GM23338 (cell line): ENCODE measurements around the gene PRDM10. TPM values are rescaled to one million over a fixed set of nuclear protein-coding genes. Genes with fewer than 3 reads are reported as not detected.

Source experiments
- ATAC-seq: fragments of 200-7000 bp; cut with Tn5 transposase; 3 replicates; pipeline ENCODE4 v1.9.1; 2020
- DNase-seq: peaks from one replicate; pipeline ENCODE4 v3.0.0-alpha.2; 2015; ENCODE audit warnings: low spot score
- H2AFZ ChIP-seq: fragments of 200-600 bp; sonication (generic); 2 replicates; pipeline ENCODE4 v1.8.0; 2016; ENCODE audit warnings: antibody characterized with exemption, mild to moderate bottlenecking, moderate library complexity
- H3F3A ChIP-seq: fragments of 200-600 bp; sonication (generic); replicated peaks from 2 replicates; pipeline ENCODE4 v1.8.0; 2017; ENCODE audit warnings: antibody characterized with exemption, mixed run types, low read depth
- H3K27ac ChIP-seq: fragments of 200-600 bp; sonication (generic); 2 replicates; pipeline ENCODE4 v1.6.1; 2016; ENCODE audit warnings: low read depth
- H3K27me3 ChIP-seq: fragments of 200-600 bp; sonication (generic); 2 replicates; pipeline ENCODE4 v1.8.0; 2016; ENCODE audit warnings: mild to moderate bottlenecking, mixed run types, moderate library complexity; ENCODE audit not compliant: insufficient read depth
- H3K36me3 ChIP-seq: fragments of 200-600 bp; sonication (generic); 2 replicates; pipeline ENCODE4 v1.8.0; 2016; ENCODE audit warnings: mild to moderate bottlenecking; ENCODE audit not compliant: insufficient read depth
- H3K4me1 ChIP-seq: fragments of 200-600 bp; sonication (generic); 2 replicates; pipeline ENCODE4 v1.8.0; 2016; ENCODE audit warnings: mild to moderate bottlenecking, moderate library complexity; ENCODE audit not compliant: insufficient read depth
- H3K4me2 ChIP-seq: fragments of 200-600 bp; sonication (generic); 2 replicates; pipeline ENCODE4 v1.7.1; 2017; ENCODE audit warnings: mixed run types
- H3K4me3 ChIP-seq: fragments of 200-600 bp; sonication (generic); 2 replicates; pipeline ENCODE4 v1.6.1; 2016; ENCODE audit warnings: mixed run types
- H3K79me2 ChIP-seq: fragments of 200-600 bp; sonication (generic); replicated peaks from 2 replicates; pipeline ENCODE4 v1.8.0; 2017; ENCODE audit warnings: mild to moderate bottlenecking; ENCODE audit not compliant: insufficient read depth
- H3K9me2 ChIP-seq: fragments of 200-600 bp; sonication (generic); 2 replicates; pipeline ENCODE4 v1.8.0; 2017; ENCODE audit not compliant: insufficient read depth
- H4K20me1 ChIP-seq: fragments of 200-600 bp; sonication (generic); replicated peaks from 2 replicates; pipeline ENCODE4 v1.8.0; 2017; ENCODE audit warnings: mild to moderate bottlenecking; ENCODE audit not compliant: insufficient read depth
- H3K27ac Mint-ChIP-seq: 2 replicates; pipeline ENCODE4 v1.8.0; 2020; ENCODE audit warnings: inconsistent platforms, mild to moderate bottlenecking, moderate library complexity, mixed read lengths
- H3K27me3 Mint-ChIP-seq: 3 replicates; pipeline ENCODE4 v1.8.0; 2022; ENCODE audit warnings: low read depth, mild to moderate bottlenecking, moderate library complexity, mixed read lengths, inconsistent platforms; ENCODE audit not compliant: insufficient read depth, poor library complexity
- H3K36me3 Mint-ChIP-seq: 3 replicates; pipeline ENCODE4 v1.8.0; 2021; ENCODE audit warnings: low read depth, mild to moderate bottlenecking, inconsistent platforms, moderate library complexity, mixed read lengths
- H3K4me1 Mint-ChIP-seq: 3 replicates; pipeline ENCODE4 v1.8.0; 2020; ENCODE audit warnings: mild to moderate bottlenecking, inconsistent platforms, mixed read lengths
- H3K4me3 Mint-ChIP-seq: 3 replicates; pipeline ENCODE4 v1.8.0; 2021; ENCODE audit warnings: moderate library complexity, mild to moderate bottlenecking, inconsistent platforms, mixed read lengths
- H3K9me3 Mint-ChIP-seq: 3 replicates; pipeline ENCODE4 v1.8.0; 2020; ENCODE audit warnings: moderate library complexity, mild to moderate bottlenecking, inconsistent platforms, mixed read lengths
- CREB1 ChIP-seq: fragments of 250-450 bp; sonication (Bioruptor Pico); IDR thresholded peaks from 2 replicates; pipeline ENCODE4 v1.5.0; 2020; ENCODE audit warnings: low read depth, mild to moderate bottlenecking, moderate library complexity
- ETS1 ChIP-seq: IDR thresholded peaks from 2 replicates; pipeline ENCODE4 v1.6.1; 2016; ENCODE audit warnings: antibody characterized with exemption
- EZH2 ChIP-seq: fragments of 200-600 bp; sonication (generic); IDR thresholded peaks from one replicate; pipeline ENCODE4 v1.8.0; 2017; ENCODE audit warnings: antibody characterized with exemption, mild to moderate bottlenecking, low read depth; ENCODE audit not compliant: unreplicated experiment
- EZH2phosphoT487 ChIP-seq: fragments of 200-600 bp; sonication (generic); IDR thresholded peaks from one replicate; pipeline ENCODE4 v1.8.1; 2018; ENCODE audit warnings: antibody characterized with exemption; ENCODE audit not compliant: unreplicated experiment
- NANOG ChIP-seq: IDR thresholded peaks from 2 replicates; pipeline ENCODE4 v1.6.1; 2016; ENCODE audit warnings: antibody characterized with exemption, borderline replicate concordance
- POLR2AphosphoS5 ChIP-seq: IDR thresholded peaks from 2 replicates; pipeline ENCODE4 v1.6.1; 2016; ENCODE audit warnings: antibody characterized with exemption, low read depth
- ZNF114 ChIP-seq: fragments of 250-450 bp; sonication (Bioruptor Pico); IDR thresholded peaks from 2 replicates; pipeline ENCODE4 v1.5.0; 2020; ENCODE audit warnings: mild to moderate bottlenecking, moderate library complexity
- polyA plus RNA-seq: library from polyadenylated mRNA; unstranded; fragments of >200 nt; fragmentation: Nextera tagmentation; extraction: Ambion mirVana; gene quantifications from 2 replicates; pipeline ENCODE4 v1.2.1, GENCODE V29; 2016
- total RNA-seq: library from RNA; depleted of rRNA; stranded (reverse); fragments of >200 nt; shearing (Covaris generic); gene quantifications from 2 replicates; pipeline ENCODE4 v1.2.3, GENCODE V29; 2014
- TF ChIP-seq, protein P1 (sequence below): fragments of 250-450 bp; sonication (Bioruptor Pico); IDR thresholded peaks from 2 replicates; pipeline ENCODE4 v1.5.0; 2020; ENCODE audit warnings: mild to moderate bottlenecking, moderate library complexity

PRDM10 gene
- total and polyA plus RNA-seq, 2 experiments from 2014 or later = 5.2 to 14.9 TPM

GRCh38 chr11:130001461-130002351 is 929 bp downstream of the PRDM10 start:
- Histone ChIP-seq H3K27me3 (no peaks in the 10 kb centered on the region), H2AFZ (no peak overlapping the region), H3K79me2 (peaks cover 48% of the 10 kb centered on the region), H3F3A (peaks cover 6% of the 10 kb centered on the region; the same call in 1 of the 2 replicates), H3K4me3 (peak overlapping the region; percentile 82), H3K4me1 (peaks cover 6% of the 10 kb centered on the region; the same call in 1 of the 2 replicates), H3K36me3 (no peaks in the 10 kb centered on the region), H3K4me2 (peak overlapping the region; percentile 90), H3K9me2 (no peaks in the 10 kb centered on the region), H4K20me1 (peaks cover 8% of the 10 kb centered on the region; the same call in 1 of the 2 replicates), H3K27ac (peak overlapping the region; percentile 98)
- DNase-seq (peak; percentile 54), ATAC-seq (peak; percentile 23)
- peaks cover 10% of the 10 kb centered on the region for H3K36me3 Mint-ChIP-seq
- peaks cover 15% of the 10 kb centered on the region for H3K27me3 Mint-ChIP-seq
- peak overlapping the region; percentile 95 for H3K27ac Mint-ChIP-seq
- H3K9me3 Mint-ChIP-seq = no peaks in the 10 kb centered on the region; the same call in 2 of the 3 replicates
- 0 out of 2 replicates have a peak, but pooled peaks have one; percentile 5 for TF ChIP-seq POLR2AphosphoS5
- TF ChIP-seq, protein P1, sequence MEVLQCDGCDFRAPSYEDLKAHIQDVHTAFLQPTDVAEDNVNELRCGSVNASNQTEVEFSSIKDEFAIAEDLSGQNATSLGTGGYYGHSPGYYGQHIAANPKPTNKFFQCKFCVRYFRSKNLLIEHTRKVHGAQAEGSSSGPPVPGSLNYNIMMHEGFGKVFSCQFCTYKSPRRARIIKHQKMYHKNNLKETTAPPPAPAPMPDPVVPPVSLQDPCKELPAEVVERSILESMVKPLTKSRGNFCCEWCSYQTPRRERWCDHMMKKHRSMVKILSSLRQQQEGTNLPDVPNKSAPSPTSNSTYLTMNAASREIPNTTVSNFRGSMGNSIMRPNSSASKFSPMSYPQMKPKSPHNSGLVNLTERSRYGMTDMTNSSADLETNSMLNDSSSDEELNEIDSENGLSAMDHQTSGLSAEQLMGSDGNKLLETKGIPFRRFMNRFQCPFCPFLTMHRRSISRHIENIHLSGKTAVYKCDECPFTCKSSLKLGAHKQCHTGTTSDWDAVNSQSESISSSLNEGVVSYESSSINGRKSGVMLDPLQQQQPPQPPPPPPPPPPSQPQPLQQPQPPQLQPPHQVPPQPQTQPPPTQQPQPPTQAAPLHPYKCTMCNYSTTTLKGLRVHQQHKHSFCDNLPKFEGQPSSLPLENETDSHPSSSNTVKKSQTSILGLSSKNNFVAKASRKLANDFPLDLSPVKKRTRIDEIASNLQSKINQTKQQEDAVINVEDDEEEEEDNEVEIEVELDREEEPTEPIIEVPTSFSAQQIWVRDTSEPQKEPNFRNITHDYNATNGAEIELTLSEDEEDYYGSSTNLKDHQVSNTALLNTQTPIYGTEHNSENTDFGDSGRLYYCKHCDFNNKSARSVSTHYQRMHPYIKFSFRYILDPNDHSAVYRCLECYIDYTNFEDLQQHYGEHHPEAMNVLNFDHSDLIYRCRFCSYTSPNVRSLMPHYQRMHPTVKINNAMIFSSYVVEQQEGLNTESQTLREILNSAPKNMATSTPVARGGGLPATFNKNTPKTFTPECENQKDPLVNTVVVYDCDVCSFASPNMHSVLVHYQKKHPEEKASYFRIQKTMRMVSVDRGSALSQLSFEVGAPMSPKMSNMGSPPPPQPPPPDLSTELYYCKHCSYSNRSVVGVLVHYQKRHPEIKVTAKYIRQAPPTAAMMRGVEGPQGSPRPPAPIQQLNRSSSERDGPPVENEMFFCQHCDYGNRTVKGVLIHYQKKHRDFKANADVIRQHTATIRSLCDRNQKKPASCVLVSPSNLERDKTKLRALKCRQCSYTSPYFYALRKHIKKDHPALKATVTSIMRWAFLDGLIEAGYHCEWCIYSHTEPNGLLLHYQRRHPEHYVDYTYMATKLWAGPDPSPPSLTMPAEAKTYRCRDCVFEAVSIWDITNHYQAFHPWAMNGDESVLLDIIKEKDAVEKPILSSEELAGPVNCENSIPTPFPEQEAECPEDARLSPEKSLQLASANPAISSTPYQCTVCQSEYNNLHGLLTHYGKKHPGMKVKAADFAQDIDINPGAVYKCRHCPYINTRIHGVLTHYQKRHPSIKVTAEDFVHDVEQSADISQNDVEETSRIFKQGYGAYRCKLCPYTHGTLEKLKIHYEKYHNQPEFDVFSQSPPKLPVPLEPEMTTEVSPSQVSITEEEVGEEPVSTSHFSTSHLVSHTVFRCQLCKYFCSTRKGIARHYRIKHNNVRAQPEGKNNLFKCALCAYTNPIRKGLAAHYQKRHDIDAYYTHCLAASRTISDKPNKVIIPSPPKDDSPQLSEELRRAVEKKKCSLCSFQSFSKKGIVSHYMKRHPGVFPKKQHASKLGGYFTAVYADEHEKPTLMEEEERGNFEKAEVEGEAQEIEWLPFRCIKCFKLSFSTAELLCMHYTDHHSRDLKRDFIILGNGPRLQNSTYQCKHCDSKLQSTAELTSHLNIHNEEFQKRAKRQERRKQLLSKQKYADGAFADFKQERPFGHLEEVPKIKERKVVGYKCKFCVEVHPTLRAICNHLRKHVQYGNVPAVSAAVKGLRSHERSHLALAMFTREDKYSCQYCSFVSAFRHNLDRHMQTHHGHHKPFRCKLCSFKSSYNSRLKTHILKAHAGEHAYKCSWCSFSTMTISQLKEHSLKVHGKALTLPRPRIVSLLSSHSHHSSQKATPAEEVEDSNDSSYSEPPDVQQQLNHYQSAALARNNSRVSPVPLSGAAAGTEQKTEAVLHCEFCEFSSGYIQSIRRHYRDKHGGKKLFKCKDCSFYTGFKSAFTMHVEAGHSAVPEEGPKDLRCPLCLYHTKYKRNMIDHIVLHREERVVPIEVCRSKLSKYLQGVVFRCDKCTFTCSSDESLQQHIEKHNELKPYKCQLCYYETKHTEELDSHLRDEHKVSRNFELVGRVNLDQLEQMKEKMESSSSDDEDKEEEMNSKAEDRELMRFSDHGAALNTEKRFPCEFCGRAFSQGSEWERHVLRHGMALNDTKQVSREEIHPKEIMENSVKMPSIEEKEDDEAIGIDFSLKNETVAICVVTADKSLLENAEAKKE (CRISPR knock-in tag) = no peak
- peaks cover 28% of the 10 kb centered on the region for H3K4me1 Mint-ChIP-seq
- peak overlapping the region; percentile 92 for H3K4me3 Mint-ChIP-seq

DNA sequence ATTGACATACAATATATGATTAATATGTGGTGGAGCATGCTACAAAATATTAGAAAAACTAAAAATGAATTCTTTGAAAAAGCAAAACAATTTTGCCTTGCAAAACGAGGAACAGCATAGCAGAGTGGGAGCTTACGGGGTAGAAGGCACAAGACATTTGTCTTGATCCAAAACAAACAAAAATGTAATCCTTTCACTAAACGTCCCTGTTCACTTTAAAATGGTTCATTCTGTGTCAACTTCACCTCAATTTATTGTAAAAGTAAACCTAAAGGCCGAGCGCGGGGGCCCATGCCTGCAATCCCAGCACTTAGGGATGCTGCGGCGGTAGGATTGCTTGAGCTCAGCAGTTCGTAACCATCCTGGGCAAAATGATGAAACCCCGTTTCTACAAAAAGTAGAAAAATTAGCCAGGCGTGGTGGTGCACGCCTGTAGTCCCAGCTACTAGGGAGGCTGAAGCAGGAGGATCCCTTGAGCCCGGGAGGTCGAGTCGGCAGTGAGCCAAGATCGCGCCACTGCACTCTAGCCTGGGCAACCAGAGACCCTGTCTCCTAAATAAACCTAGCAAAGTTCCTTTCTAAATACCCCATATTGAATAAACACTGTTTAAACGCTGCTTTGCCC is 2.0 kb downstream of the PRDM10 start:
- TF ChIP-seq ZNF114 (CRISPR knock-in tag) (no peak), NANOG (no peak), POLR2AphosphoS5 (no peak), CREB1 (CRISPR knock-in tag) (no peak), ETS1 (no peak), EZH2phosphoT487 (no peak), EZH2 (no peak)
- peaks cover 6% of the 10 kb centered on the region; the same call in 1 of the 2 replicates for H3K4me1 ChIP-seq
- no peaks in the 10 kb centered on the region for H3K27me3 ChIP-seq
- H3K27me3 Mint-ChIP-seq = peaks cover 15% of the 10 kb centered on the region
- peaks cover 8% of the 10 kb centered on the region; the same call in 1 of the 2 replicates for H4K20me1 ChIP-seq
- peak overlapping the region; percentile 82 for H3K4me3 ChIP-seq
- H3K4me2 ChIP-seq = peak overlapping the region; percentile 75
- H2AFZ ChIP-seq = no peak overlapping the region
- peaks cover 17% of the 10 kb centered on the region for H3K36me3 Mint-ChIP-seq
- DNase-seq (no peak), ATAC-seq (no peak)
- peak overlapping the region; percentile 87 for H3K4me3 Mint-ChIP-seq
- H3K9me3 Mint-ChIP-seq = no peaks in the 10 kb centered on the region; the same call in 2 of the 3 replicates
- H3K9me2 ChIP-seq = no peaks in the 10 kb centered on the region
- no peaks in the 10 kb centered on the region for H3K36me3 ChIP-seq
- peaks cover 35% of the 10 kb centered on the region for H3K4me1 Mint-ChIP-seq
- H3F3A ChIP-seq = peaks cover 6% of the 10 kb centered on the region; the same call in 1 of the 2 replicates
- H3K27ac Mint-ChIP-seq = no peak overlapping the region; the same call in 1 of the 2 replicates
- H3K79me2 ChIP-seq = peaks cover 57% of the 10 kb centered on the region
- peak overlapping the region; percentile 88 for H3K27ac ChIP-seq
